Neural progenitor cell (in vitro differentiated cells): Measurements from ENCODE around the gene NOL8.

Experiments used
- EZH2 ChIP-seq: fragments of 200-600 bp; sonication (generic); IDR thresholded peaks from 2 replicates; pipeline ENCODE4 v1.6.1; 2017; ENCODE audit warnings: antibody characterized with exemption, mild to moderate bottlenecking, moderate library complexity
- TF ChIP-seq, protein P1 (sequence below): fragments of 200-600 bp; sonication (generic); IDR thresholded peaks from 2 replicates; pipeline ENCODE4 v1.5.1; 2017; ENCODE audit warnings: antibody characterized with exemption, mild to moderate bottlenecking

DNA sequence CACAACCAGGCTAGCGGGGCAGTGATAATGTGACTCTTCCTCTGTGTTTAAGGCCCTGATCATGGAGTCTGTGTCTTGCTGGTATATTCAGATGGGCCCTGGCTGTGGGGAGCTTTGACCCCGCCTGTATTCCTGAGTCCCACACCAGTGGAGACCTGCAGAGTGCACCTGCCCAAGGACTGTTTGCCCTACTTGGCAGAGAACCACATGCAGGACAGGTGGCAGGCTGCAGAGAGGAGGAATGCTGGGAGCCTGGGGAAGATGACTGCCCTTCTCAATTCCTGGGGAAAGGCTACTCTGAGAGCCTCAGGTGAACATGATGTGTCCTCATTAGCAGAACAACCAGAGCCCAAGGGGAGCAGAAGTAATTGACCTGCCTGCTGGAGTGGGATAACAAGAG lies 67.8 kb downstream of the NOL8 start:
- TF ChIP-seq, protein P1, sequence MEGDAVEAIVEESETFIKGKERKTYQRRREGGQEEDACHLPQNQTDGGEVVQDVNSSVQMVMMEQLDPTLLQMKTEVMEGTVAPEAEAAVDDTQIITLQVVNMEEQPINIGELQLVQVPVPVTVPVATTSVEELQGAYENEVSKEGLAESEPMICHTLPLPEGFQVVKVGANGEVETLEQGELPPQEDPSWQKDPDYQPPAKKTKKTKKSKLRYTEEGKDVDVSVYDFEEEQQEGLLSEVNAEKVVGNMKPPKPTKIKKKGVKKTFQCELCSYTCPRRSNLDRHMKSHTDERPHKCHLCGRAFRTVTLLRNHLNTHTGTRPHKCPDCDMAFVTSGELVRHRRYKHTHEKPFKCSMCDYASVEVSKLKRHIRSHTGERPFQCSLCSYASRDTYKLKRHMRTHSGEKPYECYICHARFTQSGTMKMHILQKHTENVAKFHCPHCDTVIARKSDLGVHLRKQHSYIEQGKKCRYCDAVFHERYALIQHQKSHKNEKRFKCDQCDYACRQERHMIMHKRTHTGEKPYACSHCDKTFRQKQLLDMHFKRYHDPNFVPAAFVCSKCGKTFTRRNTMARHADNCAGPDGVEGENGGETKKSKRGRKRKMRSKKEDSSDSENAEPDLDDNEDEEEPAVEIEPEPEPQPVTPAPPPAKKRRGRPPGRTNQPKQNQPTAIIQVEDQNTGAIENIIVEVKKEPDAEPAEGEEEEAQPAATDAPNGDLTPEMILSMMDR: no peak
- TF ChIP-seq EZH2: no peak
